ENCODE measurements around the gene SH3BP5.

GRCh38 chr3:15307580-15307979 lies 24.8 kb downstream of the SH3BP5 start:
- TF ChIP-seq REST (IDR thresholded peaks at IDR 0.05; ENCODE audit: low read depth) (no peak), ZFX (IDR thresholded peaks at IDR 0.05) (no peak), JUND (IDR thresholded peaks at IDR 0.05) (no peak), EZH2 (IDR thresholded peaks at IDR 0.05) (no peak), POLR2A (IDR thresholded peaks at IDR 0.05; ENCODE audit: borderline replicate concordance, extremely low read depth, insufficient read depth, insufficient read length) (no peak)
- TF ChIP-seq, protein P1, sequence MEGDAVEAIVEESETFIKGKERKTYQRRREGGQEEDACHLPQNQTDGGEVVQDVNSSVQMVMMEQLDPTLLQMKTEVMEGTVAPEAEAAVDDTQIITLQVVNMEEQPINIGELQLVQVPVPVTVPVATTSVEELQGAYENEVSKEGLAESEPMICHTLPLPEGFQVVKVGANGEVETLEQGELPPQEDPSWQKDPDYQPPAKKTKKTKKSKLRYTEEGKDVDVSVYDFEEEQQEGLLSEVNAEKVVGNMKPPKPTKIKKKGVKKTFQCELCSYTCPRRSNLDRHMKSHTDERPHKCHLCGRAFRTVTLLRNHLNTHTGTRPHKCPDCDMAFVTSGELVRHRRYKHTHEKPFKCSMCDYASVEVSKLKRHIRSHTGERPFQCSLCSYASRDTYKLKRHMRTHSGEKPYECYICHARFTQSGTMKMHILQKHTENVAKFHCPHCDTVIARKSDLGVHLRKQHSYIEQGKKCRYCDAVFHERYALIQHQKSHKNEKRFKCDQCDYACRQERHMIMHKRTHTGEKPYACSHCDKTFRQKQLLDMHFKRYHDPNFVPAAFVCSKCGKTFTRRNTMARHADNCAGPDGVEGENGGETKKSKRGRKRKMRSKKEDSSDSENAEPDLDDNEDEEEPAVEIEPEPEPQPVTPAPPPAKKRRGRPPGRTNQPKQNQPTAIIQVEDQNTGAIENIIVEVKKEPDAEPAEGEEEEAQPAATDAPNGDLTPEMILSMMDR (IDR thresholded peaks at IDR 0.05 in 2 of 3, conservative IDR thresholded peaks at IDR 0.05 in 1 of 3; ENCODE audit: borderline replicate concordance in 1 of 3, insufficient read depth in 1 of 3, low read depth in 2 of 3, low read length in 2 of 3) = no peak
